AG09309 (cell line): ENCODE measurements around the gene ZNF800.
"Not testable (repeated sequence)": the region's sequence is repeated elsewhere in the genome, so short reads cannot be mapped to it uniquely, and the experiment has no call there.

Experiments
- DNase-seq: peaks from one replicate; pipeline ENCODE4 v3.0.0-alpha.2; 2010; ENCODE audit warnings: low read depth
- H3K4me3 ChIP-seq: 2 replicates; pipeline ENCODE4 v1.5.1; 2011; ENCODE audit warnings: mild to moderate bottlenecking, low read depth, low read length, moderate library complexity; ENCODE audit not compliant: control insufficient read depth
- TF ChIP-seq, protein P1 (sequence below): IDR thresholded peaks from 2 replicates; pipeline ENCODE4 v1.5.1; 2011; ENCODE audit warnings: mild to moderate bottlenecking, low read depth, low read length, inconsistent platforms; ENCODE audit not compliant: insufficient read depth, control insufficient read depth; ENCODE audit errors: missing control alignments

ZNF800 gene, protein sequence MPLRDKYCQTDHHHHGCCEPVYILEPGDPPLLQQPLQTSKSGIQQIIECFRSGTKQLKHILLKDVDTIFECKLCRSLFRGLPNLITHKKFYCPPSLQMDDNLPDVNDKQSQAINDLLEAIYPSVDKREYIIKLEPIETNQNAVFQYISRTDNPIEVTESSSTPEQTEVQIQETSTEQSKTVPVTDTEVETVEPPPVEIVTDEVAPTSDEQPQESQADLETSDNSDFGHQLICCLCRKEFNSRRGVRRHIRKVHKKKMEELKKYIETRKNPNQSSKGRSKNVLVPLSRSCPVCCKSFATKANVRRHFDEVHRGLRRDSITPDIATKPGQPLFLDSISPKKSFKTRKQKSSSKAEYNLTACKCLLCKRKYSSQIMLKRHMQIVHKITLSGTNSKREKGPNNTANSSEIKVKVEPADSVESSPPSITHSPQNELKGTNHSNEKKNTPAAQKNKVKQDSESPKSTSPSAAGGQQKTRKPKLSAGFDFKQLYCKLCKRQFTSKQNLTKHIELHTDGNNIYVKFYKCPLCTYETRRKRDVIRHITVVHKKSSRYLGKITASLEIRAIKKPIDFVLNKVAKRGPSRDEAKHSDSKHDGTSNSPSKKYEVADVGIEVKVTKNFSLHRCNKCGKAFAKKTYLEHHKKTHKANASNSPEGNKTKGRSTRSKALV

DNA sequence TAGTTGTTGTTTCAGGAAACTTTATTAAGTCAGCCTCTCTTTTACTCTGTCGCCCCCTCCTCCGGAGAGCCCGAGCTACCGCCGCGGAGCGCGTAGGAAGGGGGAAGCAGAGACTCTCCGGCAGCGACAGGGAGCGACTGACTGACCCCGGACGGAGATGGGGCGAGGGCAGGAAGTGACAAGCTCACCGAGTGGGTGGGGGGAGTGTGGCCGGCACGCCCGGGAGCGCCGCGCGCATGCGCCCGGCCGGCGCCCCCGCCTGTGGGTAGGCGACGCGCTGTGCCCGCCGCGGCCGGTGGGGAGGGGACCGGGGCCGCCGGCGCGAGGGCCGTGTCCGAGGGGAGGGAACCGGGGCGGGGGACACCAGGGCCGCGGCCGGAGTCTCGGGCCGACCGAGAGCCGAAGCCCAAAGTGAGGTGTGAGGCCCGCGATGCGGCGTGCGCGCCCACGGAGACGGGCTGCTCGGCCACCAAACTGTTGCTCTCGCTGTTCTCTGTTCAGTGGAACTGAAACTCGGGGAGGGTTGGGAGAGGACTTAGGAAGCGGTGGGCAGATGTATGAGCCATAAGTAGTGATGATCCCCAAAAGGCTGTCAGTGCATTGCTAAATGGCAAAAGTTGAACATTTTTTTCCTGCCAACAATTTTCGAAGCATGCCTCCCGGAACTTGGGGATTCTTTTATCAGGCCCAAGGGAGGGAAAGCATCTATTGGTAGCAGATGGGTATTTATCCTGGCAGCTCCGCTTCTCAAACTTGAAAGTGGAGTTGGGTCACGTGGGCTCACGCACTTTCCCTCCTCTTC is at the start of gene ZNF800:
ZNF800 (minus strand) TSS at position 143 of the 802 bp plus-strand sequence. CDS start 1,151 bp downstream, outside the sequence.
- TF ChIP-seq, protein P1, sequence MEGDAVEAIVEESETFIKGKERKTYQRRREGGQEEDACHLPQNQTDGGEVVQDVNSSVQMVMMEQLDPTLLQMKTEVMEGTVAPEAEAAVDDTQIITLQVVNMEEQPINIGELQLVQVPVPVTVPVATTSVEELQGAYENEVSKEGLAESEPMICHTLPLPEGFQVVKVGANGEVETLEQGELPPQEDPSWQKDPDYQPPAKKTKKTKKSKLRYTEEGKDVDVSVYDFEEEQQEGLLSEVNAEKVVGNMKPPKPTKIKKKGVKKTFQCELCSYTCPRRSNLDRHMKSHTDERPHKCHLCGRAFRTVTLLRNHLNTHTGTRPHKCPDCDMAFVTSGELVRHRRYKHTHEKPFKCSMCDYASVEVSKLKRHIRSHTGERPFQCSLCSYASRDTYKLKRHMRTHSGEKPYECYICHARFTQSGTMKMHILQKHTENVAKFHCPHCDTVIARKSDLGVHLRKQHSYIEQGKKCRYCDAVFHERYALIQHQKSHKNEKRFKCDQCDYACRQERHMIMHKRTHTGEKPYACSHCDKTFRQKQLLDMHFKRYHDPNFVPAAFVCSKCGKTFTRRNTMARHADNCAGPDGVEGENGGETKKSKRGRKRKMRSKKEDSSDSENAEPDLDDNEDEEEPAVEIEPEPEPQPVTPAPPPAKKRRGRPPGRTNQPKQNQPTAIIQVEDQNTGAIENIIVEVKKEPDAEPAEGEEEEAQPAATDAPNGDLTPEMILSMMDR: no peak
- H3K4me3 ChIP-seq: peak within 1 kb of the TSS; percentile 81
- peak; percentile 52 for DNase-seq

DNA sequence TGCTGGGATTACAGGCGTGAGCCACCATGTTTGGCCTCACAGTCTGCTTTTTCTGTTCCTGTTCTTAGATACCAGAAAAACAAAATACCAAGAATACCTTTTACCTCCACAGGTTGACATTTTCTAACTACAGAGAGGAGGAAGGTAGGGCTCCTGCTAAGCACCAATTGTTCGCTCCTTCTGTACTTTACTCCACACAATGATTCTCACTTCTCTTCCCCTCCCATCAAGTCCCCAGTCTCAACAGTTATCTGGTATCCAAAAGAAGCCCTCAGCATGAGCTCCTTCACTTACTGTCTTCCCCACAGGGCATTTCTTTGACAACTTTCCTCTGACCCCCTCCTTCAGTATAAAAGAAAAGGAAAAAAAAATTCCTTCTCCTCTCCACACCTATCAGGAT is 47.7 kb upstream of the ZNF800 start:
- DNase-seq: no peak
- no peak overlapping the region for H3K4me3 ChIP-seq
- TF ChIP-seq, protein P1: no peak

DNA sequence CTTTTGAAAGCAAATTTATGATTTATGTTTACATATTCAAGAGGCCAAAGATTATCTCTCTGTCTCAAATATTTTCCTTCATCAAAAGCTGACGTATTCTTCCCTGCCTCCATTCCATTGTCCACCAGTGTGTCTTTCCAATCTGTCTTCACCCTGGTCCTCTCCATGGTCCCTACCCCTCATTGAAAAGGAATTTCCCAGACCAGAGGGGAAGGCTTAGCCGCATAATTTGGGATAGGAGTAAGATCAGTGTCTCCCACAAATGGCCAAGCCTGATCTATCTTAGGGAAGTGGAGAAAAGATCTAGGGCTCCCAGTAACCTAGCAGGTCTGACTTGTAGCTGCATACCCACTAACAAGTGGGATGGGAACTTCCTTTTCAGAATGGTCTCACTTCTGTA is 46.3 kb upstream of the ZNF800 start:
- TF ChIP-seq, protein P1: no peak
- no peak overlapping the region for H3K4me3 ChIP-seq
- no peak for DNase-seq

DNA sequence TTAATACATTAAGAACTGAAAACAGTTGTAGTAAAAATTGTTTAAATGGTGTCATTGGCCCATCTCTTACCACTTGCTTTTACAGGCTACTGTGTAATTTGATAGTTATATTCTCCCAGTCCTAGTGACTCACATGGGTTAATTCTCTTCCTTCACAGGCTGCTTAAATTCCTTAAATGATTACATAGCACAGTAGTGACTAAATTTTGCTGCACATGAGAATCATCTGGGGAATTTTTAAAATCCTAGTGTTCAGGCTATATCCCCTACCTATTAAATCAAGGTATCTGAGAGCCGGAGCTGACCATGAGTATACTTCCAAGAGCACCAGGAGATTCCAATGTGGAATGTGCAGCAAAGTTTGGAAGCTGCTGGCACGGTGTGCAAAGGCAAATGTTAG is 45.3 kb upstream of the ZNF800 start:
- DNase-seq: peak; percentile 55
- TF ChIP-seq, protein P1: no peak
- no peak overlapping the region for H3K4me3 ChIP-seq

DNA sequence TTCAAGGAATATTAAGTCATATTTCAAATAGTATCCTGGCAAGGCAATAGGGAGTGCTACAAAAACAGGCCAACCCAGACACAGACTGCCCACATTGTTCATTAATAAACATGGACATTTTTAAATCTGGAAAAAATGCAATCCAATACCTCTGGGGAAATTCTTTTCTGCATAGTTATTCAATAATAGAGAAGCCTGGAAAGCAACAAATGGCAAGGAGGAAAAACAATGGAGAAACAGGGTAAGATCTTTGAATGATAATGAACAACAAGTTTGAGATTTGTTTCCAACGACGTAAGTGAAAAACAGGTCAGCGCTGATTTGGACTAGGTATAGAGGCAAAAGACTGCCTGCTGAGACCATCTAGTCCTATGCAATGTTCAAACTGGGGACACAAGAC is 44.7 kb upstream of the ZNF800 start:
- TF ChIP-seq, protein P1: no peak
- no peak overlapping the region for H3K4me3 ChIP-seq
- no peak for DNase-seq

DNA sequence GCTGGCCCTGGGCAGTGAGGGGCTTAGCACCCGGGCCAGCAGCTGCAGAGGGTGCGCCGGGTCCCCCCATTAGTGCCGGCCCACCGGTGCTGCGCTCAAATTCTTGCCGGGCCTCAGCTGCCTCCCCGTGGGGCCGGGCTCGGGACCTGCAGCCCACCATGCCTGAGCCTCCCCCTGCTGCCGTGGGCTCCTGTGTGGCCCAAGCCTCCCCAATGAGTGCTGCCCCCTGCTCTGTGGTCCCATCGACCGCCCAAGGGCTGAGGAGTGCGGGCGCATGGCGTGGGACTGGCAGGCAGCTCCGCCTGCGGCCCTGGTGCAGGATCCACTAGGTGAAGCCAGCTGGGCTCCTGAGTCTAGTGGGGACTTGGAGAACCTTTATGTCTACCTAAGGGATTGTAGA is 36.8 kb upstream of the ZNF800 start:
- not testable (repeated sequence) for H3K4me3 ChIP-seq, DNase-seq
